Stomach smooth muscle (tissue), 2 donors: ENCODE results near the gene TMEM38A.
A peak's percentile ranks its signal among the peaks of the same experiment; 100 is the strongest.
"Not testable (repeated sequence)": the region's sequence is repeated elsewhere in the genome, so short reads cannot be mapped to it uniquely, and the experiment has no call there.

ENCODE experiments used
- H3K27ac ChIP-seq: one replicate; pipeline ENCODE4 v1.7.0; 2013; ENCODE audit warnings: mild to moderate bottlenecking, low read length, inconsistent platforms
- H3K27me3 ChIP-seq, 2 donors: one replicate each; pipeline ENCODE4 v1.7.0; 2013; ENCODE audit warnings: low read length in 2 of 2; ENCODE audit not compliant: insufficient read depth in 2 of 2, control insufficient read depth in 1 of 2
- H3K36me3 ChIP-seq, 2 donors: one replicate each; pipeline ENCODE4 v1.7.0; 2013; ENCODE audit warnings: low read length in 2 of 2; ENCODE audit not compliant: control insufficient read depth in 2 of 2, insufficient read depth in 2 of 2
- H3K4me1 ChIP-seq: one replicate; pipeline ENCODE4 v1.7.0; 2013; ENCODE audit warnings: low read length; ENCODE audit not compliant: control insufficient read depth, insufficient read depth
- H3K4me3 ChIP-seq, 2 donors: one replicate each; pipeline ENCODE4 v1.7.0; 2013; ENCODE audit warnings: low read length in 2 of 2
- H3K9ac ChIP-seq, 2 donors: one replicate each; pipeline ENCODE4 v1.7.0; 2013; ENCODE audit warnings: low read length in 2 of 2, mild to moderate bottlenecking in 1 of 2
- H3K9me3 ChIP-seq, 2 donors: one replicate each; pipeline ENCODE4 v1.7.0; 2013; ENCODE audit warnings: low read length in 2 of 2; ENCODE audit not compliant: control insufficient read depth in 2 of 2
- donor health status: healthy.
- donor health status: Pancreatic carcinoma.

Gene TMEM38A

GRCh38 chr19:16657384-16657783 lies 3.6 kb upstream of the TMEM38A start:
- Histone ChIP-seq H3K4me1 (peaks cover 40% of the 10 kb centered on the region), H3K9ac (no peak overlapping the region), H3K4me3 (no peak overlapping the region), H3K9me3 (no peaks in the 10 kb centered on the region), H3K27me3 (no peaks in the 10 kb centered on the region), H3K36me3 (peaks cover 33 to 42% of the 10 kb centered on the region in 2 donors), H3K27ac (no peak overlapping the region)

GRCh38 chr19:16659464-16659831 lies 1.5 kb upstream of the TMEM38A start:
- peaks cover 40% of the 10 kb centered on the region for H3K4me1 ChIP-seq
- H3K36me3 ChIP-seq: peaks cover 19 to 27% of the 10 kb centered on the region in 2 donors
- H3K27ac ChIP-seq: peak overlapping the region; percentile 77
- H3K9ac ChIP-seq: peak overlapping the region; percentile 68 to 76
- H3K27me3 ChIP-seq: no peaks in the 10 kb centered on the region
- H3K9me3 ChIP-seq: no peaks in the 10 kb centered on the region
- peak overlapping the region; percentile 99 for H3K4me3 ChIP-seq

GRCh38 chr19:16659832-16660708 lies 869 bp upstream of the TMEM38A start, which contains the start of gene SMIM7:
TSS of gene SMIM7 (minus strand) at chr19:16660144. CDS start at chr19:16660110, 34 bp downstream.
- Histone ChIP-seq H3K4me3 (peak within 1 kb of the TSS; percentile 99), H3K36me3 (peaks cover 14 to 22% of the 10 kb centered on the region in 2 donors), H3K27me3 (no peaks in the 10 kb centered on the region), H3K9ac (peak within 1 kb of the TSS; percentile 76 to 78), H3K9me3 (no peaks in the 10 kb centered on the region), H3K27ac (peak within 1 kb of the TSS; percentile 77), H3K4me1 (peaks cover 37% of the 10 kb centered on the region)

- H3K27me3 ChIP-seq: no peaks in the 10 kb centered on the region
- H3K9me3 ChIP-seq: no peaks in the 10 kb centered on the region
- peak overlapping the region; percentile 48 to 51 for H3K9ac ChIP-seq
- H3K4me1 ChIP-seq: peaks cover 37% of the 10 kb centered on the region
- peak overlapping the region; percentile 41 for H3K27ac ChIP-seq
- H3K36me3 ChIP-seq: peaks cover 8 to 14% of the 10 kb centered on the region in 2 donors
- peak overlapping the region; percentile 99 for H3K4me3 ChIP-seq
Measured at GRCh38 chr19:16661480-16662034, 618 bp downstream of the TMEM38A start.

GRCh38 chr19:16668176-16668575 lies 7.2 kb downstream of the TMEM38A start:
- Histone ChIP-seq H3K4me1 (no peaks in the 10 kb centered on the region), H3K9me3 (no peaks in the 10 kb centered on the region), H3K4me3 (no peak overlapping the region), H3K36me3 (no peaks in the 10 kb centered on the region), H3K9ac (no peak overlapping the region), H3K27ac (no peak overlapping the region), H3K27me3 (no peaks in the 10 kb centered on the region)

- not testable (repeated sequence) for H3K9me3 ChIP-seq, H3K4me3 ChIP-seq, H3K36me3 ChIP-seq, H3K4me1 ChIP-seq, H3K9ac ChIP-seq, H3K27me3 ChIP-seq, H3K27ac ChIP-seq
Measured at GRCh38 chr19:16668702-16669101, 7.8 kb downstream of the TMEM38A start.

GRCh38 chr19:16670291-16670690 lies 9.4 kb downstream of the TMEM38A start:
- H3K27me3 ChIP-seq: no peaks in the 10 kb centered on the region
- H3K36me3 ChIP-seq: no peaks in the 10 kb centered on the region
- no peaks in the 10 kb centered on the region for H3K9me3 ChIP-seq
- no peak overlapping the region for H3K27ac ChIP-seq
- no peak overlapping the region for H3K4me3 ChIP-seq
- no peaks in the 10 kb centered on the region for H3K4me1 ChIP-seq
- no peak overlapping the region for H3K9ac ChIP-seq

- Histone ChIP-seq H3K9me3 (no peaks in the 10 kb centered on the region), H3K36me3 (no peaks in the 10 kb centered on the region), H3K4me3 (no peak overlapping the region), H3K9ac (no peak overlapping the region), H3K27ac (no peak overlapping the region), H3K4me1 (no peaks in the 10 kb centered on the region), H3K27me3 (no peaks in the 10 kb centered on the region)
Measured at GRCh38 chr19:16671652-16672274, 10.8 kb downstream of the TMEM38A start.

GRCh38 chr19:16673231-16673630 lies 12.3 kb downstream of the TMEM38A start:
- no peak overlapping the region for H3K4me3 ChIP-seq
- H3K36me3 ChIP-seq: no peaks in the 10 kb centered on the region
- no peaks in the 10 kb centered on the region for H3K27me3 ChIP-seq
- H3K9ac ChIP-seq: no peak overlapping the region
- no peaks in the 10 kb centered on the region for H3K4me1 ChIP-seq
- no peak overlapping the region for H3K27ac ChIP-seq
- no peaks in the 10 kb centered on the region for H3K9me3 ChIP-seq

GRCh38 chr19:16673839-16674238 lies 12.9 kb downstream of the TMEM38A start:
- H3K27ac ChIP-seq, H3K36me3 ChIP-seq, H3K9ac ChIP-seq: not testable (repeated sequence)

More at GRCh38 chr19:16673839-16674238, 12.9 kb downstream of the TMEM38A start:
- not testable (repeated sequence) for H3K4me3 ChIP-seq, H3K4me1 ChIP-seq, H3K27me3 ChIP-seq, H3K9me3 ChIP-seq
